HCT116 (cell line): Measurements from ENCODE around the gene AKT3. TPM values are rescaled to one million over a fixed set of nuclear protein-coding genes. Genes with fewer than 3 reads are reported as not detected.

Source experiments
- ATAC-seq: fragments of 200-7000 bp; cut with Tn5 transposase; 2 replicates; pipeline ENCODE4 v1.9.1; 2020; ENCODE audit warnings: mild to moderate bottlenecking, moderate library complexity
- BruUV-seq: library from RNA; stranded (reverse); fragments of 400-500 nt; replicated peaks from 2 replicates; lab custom pipeline; 2021; lab: Mats Ljungman, UMichigan
- CTCF ChIA-PET: fragments of 300-600 bp; sonication (Branson Sonifier 250); formaldehyde crosslinking; loops from one replicate; lab custom pipeline; 2021; ENCODE audit warnings: antibody characterized with exemption; lab: Charles Lee
- POLR2A ChIA-PET: fragments of 300-600, 350-600 bp; sonication (Branson Sonifier 250); formaldehyde crosslinking; loops from one replicate; lab custom pipeline; 2021; ENCODE audit warnings: antibody characterized with exemption; lab: Charles Lee
- RAD21 ChIA-PET, 2 experiments: fragments of 300-600 bp; sonication (Branson Sonifier 250); formaldehyde crosslinking; loops; one replicate each; lab custom pipeline; 2023; ENCODE audit warnings: low total read pairs in 2 of 2; ENCODE audit not compliant: uncharacterized antibody in 2 of 2, unreplicated experiment in 2 of 2, low non-redundant PET in 1 of 2; lab: Charles Lee
- DNase-seq: peaks from one replicate; pipeline ENCODE4 v3.0.0-alpha.2; 2010; ENCODE audit warnings: low read depth, low spot score
- H2AFZ ChIP-seq: fragments of 200-600 bp; shearing (Covaris generic), sonication (generic); 2 replicates; pipeline ENCODE4 v1.6.1; 2017; ENCODE audit warnings: low read depth, mixed run types, mixed read lengths, antibody characterized with exemption, low read length; ENCODE audit not compliant: poor library complexity, severe bottlenecking
- H3K27ac ChIP-seq: 2 replicates; pipeline ENCODE4 v1.5.1; 2012; ENCODE audit warnings: low read depth, low read length
- H3K27me3 ChIP-seq: fragments of 200-600 bp; sonication (generic); 2 replicates; pipeline ENCODE4 v1.6.1; 2016; ENCODE audit warnings: mixed run types, low read length, mixed read lengths; ENCODE audit not compliant: insufficient read depth
- H3K36me3 ChIP-seq, 2 experiments: fragments of 200-500 bp in 1 of 2; fragments of 200-600 bp in 1 of 2; sonication (Bioruptor generic) in 1 of 2; sonication (generic) in 1 of 2; 2 replicates each; pipeline versions ENCODE4 v1.5.1 to v1.6.1; 2014 to 2016; ENCODE audit warnings: low read length in 2 of 2, inconsistent platforms in 1 of 2, mixed read lengths in 1 of 2, mixed run types in 1 of 2; ENCODE audit not compliant: insufficient read depth in 2 of 2, control insufficient read depth in 1 of 2
- H3K4me1 ChIP-seq, 2 experiments: fragments of 200-600 bp in 1 of 2; sonication (generic) in 1 of 2; 2 replicates each; pipeline versions ENCODE4 v1.5.1 to v1.6.1; 2012 to 2017; ENCODE audit warnings: low read length in 2 of 2, inconsistent platforms in 1 of 2, mild to moderate bottlenecking in 1 of 2, mixed read lengths in 1 of 2, mixed run types in 1 of 2, moderate library complexity in 1 of 2; ENCODE audit not compliant: insufficient read depth in 2 of 2, control insufficient read depth in 1 of 2
- H3K4me2 ChIP-seq: fragments of 200-600 bp; sonication (generic); 2 replicates; pipeline ENCODE4 v1.6.1; 2017; ENCODE audit warnings: mixed run types, low read length, mixed read lengths
- H3K4me3 ChIP-seq, 2 experiments: fragments of 200-600 bp in 1 of 2; sonication (generic) in 1 of 2; replicated peaks in 1 of 2; 2 replicates each; pipeline ENCODE4 v1.5.1; 2011 to 2016; ENCODE audit warnings: low read length in 2 of 2, control low read depth in 1 of 2, low read depth in 1 of 2, mild to moderate bottlenecking in 1 of 2, mixed read lengths in 1 of 2, mixed run types in 1 of 2
- H3K79me2 ChIP-seq: fragments of 200-600 bp; sonication (generic); 2 replicates; pipeline ENCODE4 v1.6.1; 2017; ENCODE audit warnings: mild to moderate bottlenecking, mixed run types, low read length, moderate library complexity, mixed read lengths; ENCODE audit not compliant: insufficient read depth
- H3K9ac ChIP-seq: fragments of 200-600 bp; sonication (generic); 2 replicates; pipeline ENCODE4 v1.6.1; 2016; ENCODE audit warnings: low read length, mixed read lengths
- H3K9me2 ChIP-seq: fragments of 200-600 bp; sonication (generic), shearing (Covaris generic); 2 replicates; pipeline ENCODE4 v1.6.1; 2017; ENCODE audit warnings: mixed run types, mild to moderate bottlenecking, moderate library complexity; ENCODE audit not compliant: insufficient read depth
- H3K9me3 ChIP-seq, 2 experiments: fragments of 200-500 bp in 1 of 2; fragments of 200-600 bp in 1 of 2; sonication (Bioruptor generic) in 1 of 2; sonication (generic) in 1 of 2; 2 replicates each; pipeline ENCODE4 v1.6.1; 2014 to 2017; ENCODE audit warnings: low read length in 2 of 2, mixed read lengths in 2 of 2, inconsistent platforms in 1 of 2, low read depth in 1 of 2, mild to moderate bottlenecking in 1 of 2, mixed run types in 1 of 2, moderate library complexity in 1 of 2; ENCODE audit not compliant: control insufficient read depth in 1 of 2, insufficient read depth in 1 of 2
- H4K20me1 ChIP-seq: fragments of 200-600 bp; sonication (generic), shearing (Covaris generic); 2 replicates; pipeline ENCODE4 v1.6.1; 2017; ENCODE audit warnings: mixed run types, mild to moderate bottlenecking, moderate library complexity; ENCODE audit not compliant: insufficient read depth
- CBX3 ChIP-seq: IDR thresholded peaks from 2 replicates; pipeline ENCODE4 v1.6.1; 2012; ENCODE audit warnings: low read depth
- CEBPB ChIP-seq: IDR thresholded peaks from 2 replicates; pipeline ENCODE4 v1.6.1; 2012; ENCODE audit warnings: low read depth
- EZH2phosphoT487 ChIP-seq: fragments of 200-600 bp; IDR thresholded peaks from 2 replicates; pipeline ENCODE4 v1.6.1; 2018; ENCODE audit warnings: antibody characterized with exemption, borderline replicate concordance
- FOSL1 ChIP-seq: IDR thresholded peaks from 2 replicates; pipeline ENCODE4 v1.6.1; 2012; ENCODE audit warnings: low read depth
- JUND ChIP-seq: IDR thresholded peaks from 2 replicates; pipeline ENCODE4 v1.6.1; 2012
- POLR2A ChIP-seq: IDR thresholded peaks from 2 replicates; pipeline ENCODE4 v1.7.0; 2011; ENCODE audit warnings: borderline replicate concordance; ENCODE audit not compliant: insufficient read depth, insufficient read length; ENCODE audit errors: extremely low read depth
- POLR2AphosphoS5 ChIP-seq: IDR thresholded peaks from 2 replicates; pipeline ENCODE4 v1.6.1; 2011; ENCODE audit warnings: mild to moderate bottlenecking, low read depth, low read length, moderate library complexity
- RAD21 ChIP-seq: IDR thresholded peaks from 2 replicates; pipeline ENCODE4 v1.6.1; 2012; ENCODE audit warnings: low read depth, mild to moderate bottlenecking
- SRF ChIP-seq: IDR thresholded peaks from 2 replicates; pipeline ENCODE4 v1.6.1; 2012; ENCODE audit warnings: low read depth
- YY1 ChIP-seq: IDR thresholded peaks from 2 replicates; pipeline ENCODE4 v1.6.1; 2011; ENCODE audit warnings: low read length, low read depth, moderate library complexity, mild to moderate bottlenecking; ENCODE audit not compliant: insufficient replicate concordance; ENCODE audit errors: extremely low read depth
- ZFX ChIP-seq: fragments of 450-650 bp; IDR thresholded peaks from 2 replicates; pipeline ENCODE4 v1.6.1; 2017
- ZNF274 ChIP-seq: fragments of 200-500 bp; sonication (Bioruptor generic); IDR thresholded peaks from 2 replicates; pipeline ENCODE4 v1.6.1; 2014; ENCODE audit warnings: mild to moderate bottlenecking, low read depth, low read length, inconsistent platforms
- intact Hi-C: fragments of 100-400 bp; cut with micrococcal nuclease; formaldehyde crosslinking; loops from 2 replicates; pipeline ENCODE4 v1.10.0; 2022
- total RNA-seq: library from RNA; stranded (reverse); gene quantifications from one replicate; pipeline ENCODE4 v1.2.1, GENCODE V29; 2021; ENCODE audit not compliant: unreplicated experiment
- TF ChIP-seq, protein P1 (sequence below): IDR thresholded peaks from 2 replicates; pipeline ENCODE4 v1.6.1; 2012
- TF ChIP-seq, protein P2 (sequence below): IDR thresholded peaks from 2 replicates; pipeline ENCODE4 v1.6.1; 2012; ENCODE audit warnings: low read depth
- TF ChIP-seq, protein P3 (sequence below), 3 experiments: fragments of 200-600 bp in 1 of 3; sonication (generic) in 1 of 3; IDR thresholded peaks in 2 of 3; conservative IDR thresholded peaks in 1 of 3; 2 replicates each; pipeline ENCODE4 v1.5.1; 2012 to 2017; ENCODE audit warnings: low read depth in 2 of 3, low read length in 2 of 3, antibody characterized with exemption in 1 of 3, borderline replicate concordance in 1 of 3, control low read depth in 1 of 3, mild to moderate bottlenecking in 1 of 3, mixed read lengths in 1 of 3, mixed run types in 1 of 3, moderate library complexity in 1 of 3; ENCODE audit not compliant: insufficient read depth in 1 of 3

AKT3 gene
- total RNA-seq, 1 experiment from 2014 or later: 0.49 TPM

DNA sequence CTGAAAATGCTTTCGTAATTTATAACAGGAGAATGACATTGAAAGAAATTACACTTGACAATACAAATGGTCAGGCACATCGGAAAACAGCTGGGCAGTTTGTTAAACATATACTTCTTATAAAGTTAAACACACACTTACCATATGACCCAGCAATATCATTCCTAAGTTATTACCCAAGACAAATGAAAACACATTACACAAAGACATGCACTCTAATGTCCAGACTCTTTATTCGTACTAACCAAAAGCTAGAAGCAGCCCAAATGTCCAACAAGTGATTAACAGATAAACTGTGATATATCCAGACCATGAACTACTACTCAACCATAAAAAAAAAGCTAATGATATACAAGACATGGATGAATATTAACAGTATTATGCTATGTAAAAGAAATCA, 8.5 kb downstream of the AKT3 start:
- POLR2A ChIA-PET: no interaction called here
- H3K9ac ChIP-seq: no peak overlapping the region
- H3K79me2 ChIP-seq: no peaks in the 10 kb centered on the region
- H3K27me3 ChIP-seq: peaks cover 15% of the 10 kb centered on the region
- no peak for ATAC-seq
- intact Hi-C loops: no loop called here
- H3K4me2 ChIP-seq: no peak overlapping the region
- no peaks in the 10 kb centered on the region; the same call in 1 of the 2 replicates for H4K20me1 ChIP-seq
- no peak overlapping the region for H3K27ac ChIP-seq
- no peak overlapping the region for H2AFZ ChIP-seq
- H3K36me3 ChIP-seq: no peaks in the 10 kb centered on the region
- no peaks in the 10 kb centered on the region for H3K9me3 ChIP-seq
- CTCF ChIA-PET: no interaction called here
- H3K4me3 ChIP-seq: no peak overlapping the region
- BruUV-seq: no TSS peak
- no peak for DNase-seq
- TF ChIP-seq JUND: no peak
- TF ChIP-seq EZH2phosphoT487: no peak
- no peak for TF ChIP-seq YY1
- no peak for TF ChIP-seq ZNF274
- TF ChIP-seq, protein P1, sequence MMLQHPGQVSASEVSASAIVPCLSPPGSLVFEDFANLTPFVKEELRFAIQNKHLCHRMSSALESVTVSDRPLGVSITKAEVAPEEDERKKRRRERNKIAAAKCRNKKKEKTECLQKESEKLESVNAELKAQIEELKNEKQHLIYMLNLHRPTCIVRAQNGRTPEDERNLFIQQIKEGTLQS: no peak
- TF ChIP-seq FOSL1: no peak
- TF ChIP-seq SRF: no peak
- no peak for TF ChIP-seq CEBPB
- TF ChIP-seq, protein P2, sequence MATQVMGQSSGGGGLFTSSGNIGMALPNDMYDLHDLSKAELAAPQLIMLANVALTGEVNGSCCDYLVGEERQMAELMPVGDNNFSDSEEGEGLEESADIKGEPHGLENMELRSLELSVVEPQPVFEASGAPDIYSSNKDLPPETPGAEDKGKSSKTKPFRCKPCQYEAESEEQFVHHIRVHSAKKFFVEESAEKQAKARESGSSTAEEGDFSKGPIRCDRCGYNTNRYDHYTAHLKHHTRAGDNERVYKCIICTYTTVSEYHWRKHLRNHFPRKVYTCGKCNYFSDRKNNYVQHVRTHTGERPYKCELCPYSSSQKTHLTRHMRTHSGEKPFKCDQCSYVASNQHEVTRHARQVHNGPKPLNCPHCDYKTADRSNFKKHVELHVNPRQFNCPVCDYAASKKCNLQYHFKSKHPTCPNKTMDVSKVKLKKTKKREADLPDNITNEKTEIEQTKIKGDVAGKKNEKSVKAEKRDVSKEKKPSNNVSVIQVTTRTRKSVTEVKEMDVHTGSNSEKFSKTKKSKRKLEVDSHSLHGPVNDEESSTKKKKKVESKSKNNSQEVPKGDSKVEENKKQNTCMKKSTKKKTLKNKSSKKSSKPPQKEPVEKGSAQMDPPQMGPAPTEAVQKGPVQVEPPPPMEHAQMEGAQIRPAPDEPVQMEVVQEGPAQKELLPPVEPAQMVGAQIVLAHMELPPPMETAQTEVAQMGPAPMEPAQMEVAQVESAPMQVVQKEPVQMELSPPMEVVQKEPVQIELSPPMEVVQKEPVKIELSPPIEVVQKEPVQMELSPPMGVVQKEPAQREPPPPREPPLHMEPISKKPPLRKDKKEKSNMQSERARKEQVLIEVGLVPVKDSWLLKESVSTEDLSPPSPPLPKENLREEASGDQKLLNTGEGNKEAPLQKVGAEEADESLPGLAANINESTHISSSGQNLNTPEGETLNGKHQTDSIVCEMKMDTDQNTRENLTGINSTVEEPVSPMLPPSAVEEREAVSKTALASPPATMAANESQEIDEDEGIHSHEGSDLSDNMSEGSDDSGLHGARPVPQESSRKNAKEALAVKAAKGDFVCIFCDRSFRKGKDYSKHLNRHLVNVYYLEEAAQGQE: no peak
- TF ChIP-seq, protein P3, sequence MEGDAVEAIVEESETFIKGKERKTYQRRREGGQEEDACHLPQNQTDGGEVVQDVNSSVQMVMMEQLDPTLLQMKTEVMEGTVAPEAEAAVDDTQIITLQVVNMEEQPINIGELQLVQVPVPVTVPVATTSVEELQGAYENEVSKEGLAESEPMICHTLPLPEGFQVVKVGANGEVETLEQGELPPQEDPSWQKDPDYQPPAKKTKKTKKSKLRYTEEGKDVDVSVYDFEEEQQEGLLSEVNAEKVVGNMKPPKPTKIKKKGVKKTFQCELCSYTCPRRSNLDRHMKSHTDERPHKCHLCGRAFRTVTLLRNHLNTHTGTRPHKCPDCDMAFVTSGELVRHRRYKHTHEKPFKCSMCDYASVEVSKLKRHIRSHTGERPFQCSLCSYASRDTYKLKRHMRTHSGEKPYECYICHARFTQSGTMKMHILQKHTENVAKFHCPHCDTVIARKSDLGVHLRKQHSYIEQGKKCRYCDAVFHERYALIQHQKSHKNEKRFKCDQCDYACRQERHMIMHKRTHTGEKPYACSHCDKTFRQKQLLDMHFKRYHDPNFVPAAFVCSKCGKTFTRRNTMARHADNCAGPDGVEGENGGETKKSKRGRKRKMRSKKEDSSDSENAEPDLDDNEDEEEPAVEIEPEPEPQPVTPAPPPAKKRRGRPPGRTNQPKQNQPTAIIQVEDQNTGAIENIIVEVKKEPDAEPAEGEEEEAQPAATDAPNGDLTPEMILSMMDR (IDR thresholded peaks at IDR 0.05 in 2 of 3, conservative IDR thresholded peaks at IDR 0.05 in 1 of 3; ENCODE audit: borderline replicate concordance in 1 of 3, insufficient read depth in 1 of 3, low read depth in 2 of 3, low read length in 2 of 3): no peak
- TF ChIP-seq POLR2AphosphoS5: no peak
- no peak for TF ChIP-seq POLR2A
- no peak for TF ChIP-seq RAD21
- TF ChIP-seq ZFX: no peak
- TF ChIP-seq CBX3: no peak
- RAD21 ChIA-PET: no interaction called here
- no peaks in the 10 kb centered on the region for H3K9me2 ChIP-seq
- H3K4me1 ChIP-seq: no peaks in the 10 kb centered on the region
